GM06990 (cell line): ENCODE data around the gene PUM2.
"Not testable (repeated sequence)": the region's sequence is repeated elsewhere in the genome, so short reads cannot be mapped to it uniquely, and the experiment has no call there.

Source experiments
- DNase-seq: peaks from one replicate; pipeline ENCODE4 v3.0.0-alpha.2; 2011; ENCODE audit not compliant: insufficient read length; ENCODE audit errors: extremely low read depth
- H3K27me3 ChIP-seq: replicated peaks from 2 replicates; pipeline ENCODE4 v1.6.0; 2011; ENCODE audit warnings: low read length; ENCODE audit not compliant: control insufficient read depth, insufficient read depth
- H3K36me3 ChIP-seq: 2 replicates; pipeline ENCODE4 v1.5.1; 2011; ENCODE audit warnings: low read length; ENCODE audit not compliant: control insufficient read depth, insufficient read depth
- H3K4me3 ChIP-seq: replicated peaks from 2 replicates; pipeline ENCODE4 v1.5.1; 2011; ENCODE audit warnings: low read depth, mild to moderate bottlenecking, control low read depth, low read length
- TF ChIP-seq, protein P1 (sequence below): IDR thresholded peaks from 2 replicates; pipeline ENCODE4 v1.5.1; 2011; ENCODE audit warnings: low read length, control low read depth, mild to moderate bottlenecking, inconsistent platforms; ENCODE audit not compliant: insufficient read depth, poor library complexity, severe bottlenecking

PUM2 gene

DNA sequence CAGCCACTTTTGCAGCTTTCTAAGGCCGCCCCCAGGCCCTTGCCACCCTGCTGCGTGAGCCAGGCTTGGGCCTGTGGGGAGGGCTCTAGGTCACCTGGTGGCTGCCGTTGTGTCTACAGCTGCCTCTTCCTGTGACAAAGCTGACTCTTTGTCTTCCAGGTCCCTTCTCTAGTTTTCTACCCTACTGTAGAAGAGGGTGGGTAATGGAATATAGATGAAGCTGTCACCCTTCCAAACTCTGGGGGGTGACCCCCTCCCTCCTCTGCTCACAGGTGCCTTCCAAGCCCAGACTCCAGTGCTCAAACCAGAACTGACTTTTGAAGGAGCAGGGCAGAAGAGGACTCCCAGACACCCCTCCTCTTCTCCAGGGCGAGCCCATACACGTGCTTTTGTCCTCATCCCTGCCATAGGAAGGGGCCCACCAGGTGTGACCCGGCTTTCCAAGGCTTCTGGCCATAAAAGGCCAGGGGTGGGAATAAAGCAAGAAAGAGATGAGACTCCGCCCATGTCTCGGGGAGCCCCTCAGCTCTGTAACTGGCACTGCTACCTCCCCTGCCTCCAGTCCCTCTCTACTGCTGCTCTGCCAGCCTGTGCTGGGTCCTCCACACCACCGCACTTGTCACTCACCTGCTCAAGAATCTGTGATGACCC lies 107.8 kb downstream of the PUM2 start:
- H3K4me3 ChIP-seq: no peak overlapping the region

DNA sequence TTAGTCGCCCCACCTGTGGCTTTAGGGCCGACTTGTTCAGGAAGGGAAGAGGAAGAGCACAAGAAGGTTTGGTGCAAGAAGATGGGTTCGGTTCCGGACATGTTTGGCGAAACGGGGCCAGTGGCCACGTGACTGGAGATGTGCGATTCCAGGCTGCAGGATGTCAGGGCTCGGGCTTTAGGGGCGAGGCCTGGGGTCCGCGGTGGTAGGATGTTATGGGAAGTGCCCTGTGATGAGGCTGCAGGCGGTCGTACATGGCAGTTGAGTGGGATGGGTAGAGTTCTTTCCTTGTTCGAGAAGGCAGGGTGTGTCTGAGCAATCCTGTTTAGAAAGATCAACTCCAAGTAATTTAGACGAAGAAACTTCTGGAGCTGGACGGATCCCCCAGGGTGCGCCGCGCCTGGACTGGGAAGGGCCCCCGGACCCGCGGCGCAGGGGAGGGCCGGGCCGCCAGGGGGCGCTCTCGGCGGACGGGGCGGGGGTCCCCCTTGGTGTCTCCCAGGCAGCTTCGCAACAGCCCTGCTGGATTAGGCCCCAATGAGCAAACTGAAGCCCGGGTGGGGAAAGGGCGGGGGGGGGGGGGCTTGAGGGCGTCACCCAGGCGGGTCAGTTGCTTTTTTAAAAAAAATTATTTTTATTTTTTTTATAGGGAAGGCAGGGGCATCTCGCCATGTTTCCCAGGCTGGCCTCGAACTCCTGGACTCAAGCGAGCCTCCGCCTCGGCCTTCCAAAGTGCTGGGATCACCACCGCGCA lies 108.5 kb downstream of the PUM2 start:
- H3K36me3 ChIP-seq: peaks cover 1% of the 10 kb centered on the region; the same call in 1 of the 2 replicates
- H3K4me3 ChIP-seq: no peak overlapping the region
- H3K27me3 ChIP-seq: no peaks in the 10 kb centered on the region
- DNase-seq: no peak
- TF ChIP-seq, protein P1, sequence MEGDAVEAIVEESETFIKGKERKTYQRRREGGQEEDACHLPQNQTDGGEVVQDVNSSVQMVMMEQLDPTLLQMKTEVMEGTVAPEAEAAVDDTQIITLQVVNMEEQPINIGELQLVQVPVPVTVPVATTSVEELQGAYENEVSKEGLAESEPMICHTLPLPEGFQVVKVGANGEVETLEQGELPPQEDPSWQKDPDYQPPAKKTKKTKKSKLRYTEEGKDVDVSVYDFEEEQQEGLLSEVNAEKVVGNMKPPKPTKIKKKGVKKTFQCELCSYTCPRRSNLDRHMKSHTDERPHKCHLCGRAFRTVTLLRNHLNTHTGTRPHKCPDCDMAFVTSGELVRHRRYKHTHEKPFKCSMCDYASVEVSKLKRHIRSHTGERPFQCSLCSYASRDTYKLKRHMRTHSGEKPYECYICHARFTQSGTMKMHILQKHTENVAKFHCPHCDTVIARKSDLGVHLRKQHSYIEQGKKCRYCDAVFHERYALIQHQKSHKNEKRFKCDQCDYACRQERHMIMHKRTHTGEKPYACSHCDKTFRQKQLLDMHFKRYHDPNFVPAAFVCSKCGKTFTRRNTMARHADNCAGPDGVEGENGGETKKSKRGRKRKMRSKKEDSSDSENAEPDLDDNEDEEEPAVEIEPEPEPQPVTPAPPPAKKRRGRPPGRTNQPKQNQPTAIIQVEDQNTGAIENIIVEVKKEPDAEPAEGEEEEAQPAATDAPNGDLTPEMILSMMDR: peak; percentile 23

More for the DNA sequence above, 107.8 kb downstream of the PUM2 start:
- TF ChIP-seq, protein P1: peak; percentile 1
- Histone ChIP-seq H3K27me3 (no peaks in the 10 kb centered on the region), H3K36me3 (peaks cover 1% of the 10 kb centered on the region; the same call in 1 of the 2 replicates)
- peak; percentile 33 for DNase-seq

DNA sequence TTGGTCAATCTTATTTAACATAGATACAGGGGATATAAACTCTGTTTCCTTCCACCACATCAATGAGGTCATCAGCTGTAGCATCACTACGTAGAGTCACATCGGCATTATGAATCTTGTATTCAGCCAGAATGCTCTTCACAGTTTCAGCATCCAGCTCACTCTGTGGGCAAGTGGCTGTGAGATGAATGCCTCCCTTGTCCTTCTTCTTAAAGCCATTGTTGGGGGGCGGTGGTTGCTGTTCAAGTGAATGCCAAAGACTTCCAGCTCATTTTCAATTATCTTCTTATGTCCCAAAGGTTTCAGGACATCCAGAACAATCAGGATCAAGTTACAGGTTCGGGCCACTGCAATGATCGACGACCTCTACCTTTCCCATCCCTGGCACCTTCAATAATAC lies 110.4 kb downstream of the PUM2 start:
- H3K27me3 ChIP-seq, H3K4me3 ChIP-seq, H3K36me3 ChIP-seq, DNase-seq: not testable (repeated sequence)

DNA sequence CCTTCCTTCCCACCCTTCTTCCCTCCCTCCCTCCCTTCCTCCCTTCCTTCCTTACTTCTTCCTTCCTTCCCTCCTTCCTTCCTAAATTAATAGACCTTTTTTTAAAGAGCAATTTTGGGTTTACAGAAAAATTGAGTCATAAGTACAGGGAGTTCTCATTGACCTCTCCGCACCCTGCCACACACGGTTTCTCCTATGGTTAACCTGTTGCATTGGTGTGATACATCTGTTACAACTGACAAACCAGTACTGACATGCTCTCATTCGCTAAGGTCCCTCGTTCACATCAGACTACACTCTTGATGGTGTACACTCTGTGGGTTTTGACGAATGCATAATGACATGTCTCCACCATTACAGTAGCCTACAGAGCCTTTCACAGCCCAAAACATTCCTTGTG lies 114.1 kb downstream of the PUM2 start:
- no peak overlapping the region for H3K4me3 ChIP-seq
- no peaks in the 10 kb centered on the region; the same call in 1 of the 2 replicates for H3K27me3 ChIP-seq
- no peak for DNase-seq
- TF ChIP-seq, protein P1: no peak
- H3K36me3 ChIP-seq: no peaks in the 10 kb centered on the region

DNA sequence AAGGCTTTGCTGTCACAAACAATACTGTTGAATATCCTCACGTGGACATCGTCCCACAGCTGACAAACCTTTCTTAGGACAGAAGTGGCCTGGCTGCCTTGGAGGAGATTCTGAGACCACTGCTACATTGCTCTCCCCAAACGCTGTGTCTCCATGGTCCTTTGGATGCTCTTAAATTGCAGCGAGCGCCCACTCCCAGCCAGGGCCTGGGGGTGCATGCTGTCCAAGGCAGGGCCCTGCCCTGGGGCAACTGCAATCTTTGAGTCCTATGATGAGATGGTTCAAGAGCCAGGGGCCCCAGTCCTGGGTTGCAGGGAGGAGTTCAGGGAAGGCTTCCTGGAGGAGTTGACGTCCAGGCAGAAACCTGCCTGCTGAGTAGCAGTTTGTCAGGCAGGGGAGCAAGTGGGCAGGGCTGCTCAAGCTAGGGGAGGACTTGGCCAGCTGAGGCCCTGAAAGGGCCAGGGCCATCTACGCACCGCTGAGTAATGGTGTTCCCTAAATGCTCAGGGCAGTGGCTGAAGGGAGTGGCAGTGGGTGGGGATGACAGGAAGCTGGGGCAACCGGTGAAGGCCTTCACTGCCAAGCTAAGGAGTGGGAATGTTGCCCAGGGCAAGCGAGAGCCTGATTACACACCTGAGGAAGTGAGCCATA lies 114.9 kb downstream of the PUM2 start:
- Histone ChIP-seq H3K4me3 (no peak overlapping the region), H3K27me3 (no peaks in the 10 kb centered on the region; the same call in 1 of the 2 replicates), H3K36me3 (no peaks in the 10 kb centered on the region)
- DNase-seq: no peak
- TF ChIP-seq, protein P1: no peak

DNA sequence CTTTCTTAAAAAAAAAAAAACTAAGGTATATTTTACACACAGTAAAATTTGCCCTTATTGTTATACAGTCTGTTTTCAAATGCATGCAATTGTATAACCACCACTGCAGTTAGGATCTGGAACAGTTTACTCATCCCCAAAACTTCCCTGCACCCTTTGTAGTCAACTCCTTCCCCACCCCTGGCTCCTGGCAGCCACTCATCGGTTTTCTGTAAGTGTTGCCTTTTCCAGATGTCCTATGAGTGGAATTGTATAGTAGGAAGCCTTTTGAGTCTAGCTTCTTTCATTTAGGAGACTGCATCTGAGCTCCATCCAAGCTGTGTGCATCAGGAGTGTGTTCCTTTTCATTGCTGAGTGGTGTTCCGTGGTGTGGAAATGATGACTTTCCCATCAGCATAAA lies 116.0 kb downstream of the PUM2 start:
- not testable (repeated sequence) for H3K27me3 ChIP-seq, DNase-seq, H3K4me3 ChIP-seq, H3K36me3 ChIP-seq
